ENCODE data around the gene KLHDC8B.
A peak's percentile ranks its signal among the peaks of the same experiment; 100 is the strongest.

KLHDC8B gene

GRCh38 chr3:49171775-49172500 is 540 bp downstream of the KLHDC8B start:
- Histone ChIP-seq H3K4me3 (ENCODE audit: low read depth in 1 of 2, low read length in 1 of 2) (peak overlapping the region; percentile 70 to 84), H3K36me3 (no peaks in the 10 kb centered on the region), H3K9me3 (no peaks in the 10 kb centered on the region), H3K4me1 (ENCODE audit: control insufficient read depth in 1 of 2, insufficient read depth in 1 of 2, low read depth in 1 of 2, low read length in 1 of 2) (peaks cover 8 to 10% of the 10 kb centered on the region in 2 experiments), H3K27me3 (peaks cover 6% of the 10 kb centered on the region), H3K27ac (peak overlapping the region; percentile 68)
- TF ChIP-seq CTCF (IDR thresholded peaks at IDR 0.05), result no peak

- TF ChIP-seq CTCF (IDR thresholded peaks at IDR 0.05), result no peak
- Histone ChIP-seq H3K36me3 (no peaks in the 10 kb centered on the region), H3K27ac (peak overlapping the region; percentile 25), H3K4me3 (ENCODE audit: low read depth in 1 of 2, low read length in 1 of 2) (peak overlapping the region in 1 of 2 experiments; percentile 84), H3K4me1 (ENCODE audit: control insufficient read depth in 1 of 2, insufficient read depth in 1 of 2, low read depth in 1 of 2, low read length in 1 of 2) (peaks cover 8 to 10% of the 10 kb centered on the region in 2 experiments), H3K9me3 (no peaks in the 10 kb centered on the region), H3K27me3 (peaks cover 6% of the 10 kb centered on the region)
Observed at GRCh38 chr3:49172551-49173041, 1.2 kb downstream of the KLHDC8B start.

GRCh38 chr3:49173116-49173791 is 1.9 kb downstream of the KLHDC8B start:
- peaks cover 8 to 10% of the 10 kb centered on the region in 2 experiments for H3K4me1 ChIP-seq (ENCODE audit: control insufficient read depth in 1 of 2, insufficient read depth in 1 of 2, low read depth in 1 of 2, low read length in 1 of 2)
- TF ChIP-seq CTCF (IDR thresholded peaks at IDR 0.05), result no peak
- H3K27ac ChIP-seq, result no peak overlapping the region
- no peaks in the 10 kb centered on the region for H3K36me3 ChIP-seq
- peaks cover 6% of the 10 kb centered on the region for H3K27me3 ChIP-seq
- no peak overlapping the region for H3K4me3 ChIP-seq (ENCODE audit: low read depth in 1 of 2, low read length in 1 of 2)
- H3K9me3 ChIP-seq, result no peaks in the 10 kb centered on the region

GRCh38 chr3:49173792-49174170 is 2.4 kb downstream of the KLHDC8B start:
- peaks cover 2% of the 10 kb centered on the region for H3K27me3 ChIP-seq
- H3K4me3 ChIP-seq (ENCODE audit: low read depth in 1 of 2, low read length in 1 of 2), result no peak overlapping the region
- peaks cover 8 to 10% of the 10 kb centered on the region in 2 experiments for H3K4me1 ChIP-seq (ENCODE audit: control insufficient read depth in 1 of 2, insufficient read depth in 1 of 2, low read depth in 1 of 2, low read length in 1 of 2)
- no peak overlapping the region for H3K27ac ChIP-seq
- TF ChIP-seq CTCF (IDR thresholded peaks at IDR 0.05), result no peak
- H3K9me3 ChIP-seq, result no peaks in the 10 kb centered on the region
- H3K36me3 ChIP-seq, result no peaks in the 10 kb centered on the region

GRCh38 chr3:49174397-49174985 is 3.1 kb downstream of the KLHDC8B start:
- peaks cover 8 to 10% of the 10 kb centered on the region in 2 experiments for H3K4me1 ChIP-seq (ENCODE audit: control insufficient read depth in 1 of 2, insufficient read depth in 1 of 2, low read depth in 1 of 2, low read length in 1 of 2)
- H3K4me3 ChIP-seq (ENCODE audit: low read depth in 1 of 2, low read length in 1 of 2), result no peak overlapping the region
- H3K27me3 ChIP-seq, result no peaks in the 10 kb centered on the region
- no peak overlapping the region for H3K27ac ChIP-seq
- H3K36me3 ChIP-seq, result no peaks in the 10 kb centered on the region
- no peak for TF ChIP-seq CTCF (IDR thresholded peaks at IDR 0.05)
- no peaks in the 10 kb centered on the region for H3K9me3 ChIP-seq
